Right lobe of liver (tissue), 4 donors: ENCODE measurements around the gene MED8.

Experiments
- CTCF ChIP-seq, 4 donors: fragments of 200-600 bp in 3 of 4; fragments of 450-650 bp in 1 of 4; IDR thresholded peaks; one replicate each; pipeline versions ENCODE4 v1.5.1 to v1.8.0; 2016 to 2022; ENCODE audit warnings: antibody characterized with exemption in 4 of 4, mild to moderate bottlenecking in 2 of 4
- POLR2A ChIP-seq: fragments of 450-650 bp; IDR thresholded peaks from one replicate; pipeline ENCODE4 v1.6.1; 2017; ENCODE audit warnings: antibody characterized with exemption, mild to moderate bottlenecking
- donor health status: DM: no; HTN: no; CAD: no.
- donor health status: DM: no; HTN: no; CAD: no.
- donor health status: DM: no; HTN: yes; CAD: no.

GRCh38 chr1:43427941-43428340, 38.3 kb upstream of the MED8 start:
- TF ChIP-seq POLR2A (no peak), CTCF (IDR thresholded peaks at IDR 0.05) (no peak)
